HG03521 (cell line): ENCODE data around the gene GRIK3.
"Not testable (repeated sequence)": the region's sequence is repeated elsewhere in the genome, so short reads cannot be mapped to it uniquely, and the experiment has no call there.

Experiments
- ATAC-seq: cut with Tn5 transposase; IDR thresholded peaks from one replicate; pipeline ENCODE4 v1.9.1; 2021; ENCODE audit warnings: mild to moderate bottlenecking, moderate library complexity; ENCODE audit not compliant: unreplicated experiment

Gene GRIK3

GRCh38 chr1:37034121-37035013 lies at the start of gene GRIK3:
GRIK3 (minus strand) TSS chr1:37034515; CDS start chr1:37034108, 407 bp downstream.
- ATAC-seq: no peak

GRCh38 chr1:37084013-37084412 lies 49.7 kb upstream of the GRIK3 start:
- ATAC-seq: no peak

DNA sequence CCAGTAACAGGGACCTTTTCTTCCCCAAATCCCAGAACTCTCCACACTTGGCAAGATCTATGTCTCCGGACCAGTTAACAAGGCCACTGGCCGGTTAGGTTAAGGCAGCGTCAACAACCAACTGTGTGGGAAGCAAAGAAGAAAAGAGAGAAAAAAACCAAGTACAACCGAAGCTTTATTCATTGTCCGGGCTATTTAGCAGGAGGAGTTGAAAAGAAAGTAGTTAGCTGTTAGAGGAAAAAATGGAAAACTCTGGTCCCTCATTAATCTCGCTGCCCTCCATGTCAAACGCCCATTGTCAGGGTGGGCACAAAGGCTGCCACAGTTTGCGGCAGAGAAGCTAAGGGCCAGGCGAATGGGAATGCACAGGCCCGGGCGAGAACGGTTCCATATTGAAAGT lies 49.3 kb upstream of the GRIK3 start:
- no peak for ATAC-seq

DNA sequence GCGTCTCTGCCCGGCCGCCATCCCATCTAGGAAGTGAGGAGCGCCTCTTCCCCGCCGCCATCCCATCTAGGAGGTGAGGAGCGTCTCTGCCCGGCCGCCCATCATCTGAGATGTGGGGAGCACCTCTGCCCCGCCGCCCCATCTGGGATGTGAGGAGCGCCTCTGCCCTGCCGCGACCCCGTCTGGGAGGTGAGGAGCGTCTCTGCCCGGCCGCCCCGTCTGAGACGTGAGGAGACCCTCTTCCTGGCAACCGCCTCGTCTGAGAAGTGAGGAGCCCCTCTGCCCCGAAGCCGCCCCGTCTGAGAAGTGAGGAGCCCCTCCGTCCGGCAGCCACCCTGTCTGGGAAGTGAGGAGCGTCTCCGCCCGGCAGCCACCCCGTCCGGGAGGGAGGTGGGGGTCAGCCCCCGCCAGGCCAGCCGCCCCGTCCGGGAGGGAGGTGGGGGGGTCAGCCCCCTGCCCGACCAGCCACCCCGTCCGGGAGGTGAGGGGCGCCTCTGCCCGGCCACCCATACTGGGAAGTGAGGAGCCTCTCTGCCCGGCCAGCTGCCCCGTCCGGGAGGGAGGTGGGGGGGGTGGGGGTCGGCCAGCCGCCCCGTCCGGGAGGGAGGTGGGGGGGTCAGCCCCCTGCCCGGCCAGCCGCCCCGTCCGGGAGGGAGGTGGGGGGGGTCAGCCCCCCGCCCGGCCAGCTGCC lies 46.1 kb upstream of the GRIK3 start:
- ATAC-seq: not testable (repeated sequence)

DNA sequence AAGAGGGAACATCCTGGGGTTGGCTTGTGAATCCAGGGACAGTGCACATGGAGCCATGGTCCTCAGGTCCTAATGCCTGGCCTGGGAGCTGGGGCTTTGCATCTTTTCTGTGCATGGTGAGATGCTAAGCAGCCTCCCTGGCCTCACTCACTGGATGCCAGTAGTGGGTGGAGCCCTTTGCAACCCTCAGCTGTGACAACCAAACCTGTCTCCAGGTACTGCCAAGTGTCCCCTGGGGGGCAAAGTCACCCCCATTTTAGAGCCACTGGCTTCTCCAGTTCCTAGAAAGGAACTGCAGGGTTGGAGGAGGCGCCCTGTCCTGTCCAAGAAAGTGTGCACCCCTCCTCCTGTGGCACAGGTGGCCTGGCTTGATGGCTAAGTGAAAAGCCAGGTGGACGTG lies 44.6 kb upstream of the GRIK3 start:
- ATAC-seq: no peak

GRCh38 chr1:37076168-37076567 lies 41.9 kb upstream of the GRIK3 start:
- ATAC-seq: no peak

DNA sequence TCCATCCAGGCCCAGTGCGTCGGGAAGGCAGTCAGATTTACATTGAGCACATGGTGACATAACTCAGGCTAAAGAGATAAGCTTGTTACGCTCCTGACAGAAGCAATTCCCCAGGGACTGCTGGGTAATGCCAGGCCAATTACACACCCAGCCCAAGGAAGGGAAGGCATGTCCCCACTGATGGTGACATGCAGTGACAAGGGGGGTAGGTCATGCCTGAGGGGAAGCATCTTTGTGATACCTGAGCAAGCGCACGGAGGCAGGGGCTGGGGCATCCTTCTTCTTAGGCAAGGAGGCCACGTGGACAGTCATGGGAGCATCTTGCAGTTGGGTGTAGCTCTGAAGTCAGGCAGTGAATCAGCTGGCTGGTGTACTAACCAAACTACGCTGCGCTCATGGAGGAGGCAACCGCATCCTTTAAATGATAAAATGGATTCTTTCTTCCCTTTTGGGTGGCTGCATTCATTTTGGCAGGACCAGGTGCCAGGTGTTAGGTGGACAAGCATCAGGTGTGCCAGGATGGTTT lies 39.6 kb upstream of the GRIK3 start:
- ATAC-seq: no peak

DNA sequence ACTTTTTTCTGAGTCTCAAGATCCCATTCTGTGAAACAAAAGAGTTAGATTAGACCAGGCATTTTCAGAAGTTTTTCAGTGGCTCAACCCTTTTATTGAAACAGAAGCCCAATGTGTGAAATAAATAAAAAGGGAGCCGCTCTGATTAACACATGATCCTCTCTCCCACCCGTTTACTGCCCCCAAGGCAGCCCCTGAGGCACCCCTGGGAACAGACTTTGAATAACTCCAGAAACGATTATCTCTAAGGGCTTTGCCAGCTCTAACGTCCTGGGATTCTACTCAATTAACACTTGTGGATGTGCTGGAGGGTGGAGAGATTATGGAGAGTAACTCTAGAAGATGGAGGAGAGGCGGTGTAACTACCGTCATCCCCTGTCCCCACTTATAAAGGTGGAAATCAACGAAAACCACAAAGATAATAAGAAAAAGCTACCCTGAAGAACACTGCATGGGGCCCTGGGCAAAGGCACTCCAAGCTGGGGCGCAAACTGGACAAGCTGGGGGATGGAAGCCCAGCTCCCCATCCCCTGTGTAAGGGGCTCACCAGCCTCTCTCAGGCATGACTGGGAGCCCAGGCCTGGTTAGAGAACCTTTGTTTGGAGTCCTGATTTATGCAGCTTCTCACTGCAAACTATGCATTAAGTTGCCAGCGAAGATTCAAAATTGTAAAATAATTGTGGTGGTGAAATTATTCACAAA lies 39.0 kb upstream of the GRIK3 start:
- ATAC-seq: no peak

GRCh38 chr1:37071829-37072228 lies 37.5 kb upstream of the GRIK3 start:
- no peak for ATAC-seq

- no peak for ATAC-seq
Measured at GRCh38 chr1:37070126-37070525, 35.8 kb upstream of the GRIK3 start.

DNA sequence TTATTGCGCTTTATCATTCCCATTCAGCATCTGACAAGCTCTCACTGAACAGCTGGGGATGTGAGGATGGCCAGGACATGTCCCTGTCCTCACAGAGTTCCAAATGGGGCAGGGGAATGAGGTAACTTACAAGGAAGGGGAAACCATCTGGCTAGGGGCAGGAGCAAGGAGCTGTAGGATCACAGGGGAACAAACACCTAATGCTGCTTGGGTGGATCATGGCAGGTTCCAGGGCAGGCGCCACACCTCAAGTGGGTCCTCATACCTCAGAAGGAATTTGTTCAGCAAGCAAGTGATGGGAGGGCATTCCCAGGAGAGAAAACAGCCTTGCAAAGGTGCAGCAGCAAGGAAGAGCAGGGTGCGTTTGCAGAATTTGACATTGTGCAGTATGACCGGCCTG lies 35.1 kb upstream of the GRIK3 start:
- no peak for ATAC-seq

DNA sequence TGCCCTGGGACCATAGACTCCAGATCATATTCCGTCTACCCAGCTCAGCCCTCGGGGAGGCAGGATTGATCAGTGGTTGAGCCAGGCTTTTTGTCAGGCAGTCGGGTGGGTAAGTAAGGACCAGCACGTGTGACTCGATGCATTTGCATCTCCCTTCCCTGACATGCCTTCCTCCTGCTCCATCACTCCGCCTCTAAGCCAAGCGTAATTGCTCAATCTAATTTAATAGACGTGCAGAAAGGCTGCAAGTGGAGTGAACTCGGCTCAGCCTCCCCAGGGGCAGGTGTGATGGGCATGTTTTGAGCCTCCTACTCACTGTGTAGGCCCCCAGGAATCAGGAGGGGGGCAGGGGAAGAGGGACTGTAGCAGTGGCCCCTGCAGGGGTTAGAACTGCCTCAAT lies 34.6 kb upstream of the GRIK3 start:
- no peak for ATAC-seq

- ATAC-seq: no peak
Measured at GRCh38 chr1:37068260-37068659, 33.9 kb upstream of the GRIK3 start.

DNA sequence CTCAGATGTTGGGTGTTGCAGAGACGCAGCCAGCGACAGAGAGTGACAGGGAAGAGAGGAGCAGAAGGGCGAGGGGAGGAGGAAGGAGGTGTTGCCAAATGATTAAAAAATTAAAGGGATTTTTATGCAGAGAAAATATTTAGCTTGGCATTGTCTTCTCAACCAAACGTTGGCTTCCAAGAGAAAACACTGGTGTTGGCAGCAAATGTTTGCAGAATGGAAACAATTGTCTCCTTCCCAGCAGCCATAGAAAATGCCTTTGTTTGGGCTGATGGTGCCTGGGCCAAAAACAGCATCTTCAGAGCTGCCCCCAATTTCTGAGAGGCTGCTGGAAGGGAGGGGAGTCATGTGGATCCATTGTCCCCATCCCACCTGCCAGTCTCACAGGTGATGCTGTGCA lies 29.7 kb upstream of the GRIK3 start:
- no peak for ATAC-seq

GRCh38 chr1:37059346-37059745 lies 25.0 kb upstream of the GRIK3 start:
- no peak for ATAC-seq

DNA sequence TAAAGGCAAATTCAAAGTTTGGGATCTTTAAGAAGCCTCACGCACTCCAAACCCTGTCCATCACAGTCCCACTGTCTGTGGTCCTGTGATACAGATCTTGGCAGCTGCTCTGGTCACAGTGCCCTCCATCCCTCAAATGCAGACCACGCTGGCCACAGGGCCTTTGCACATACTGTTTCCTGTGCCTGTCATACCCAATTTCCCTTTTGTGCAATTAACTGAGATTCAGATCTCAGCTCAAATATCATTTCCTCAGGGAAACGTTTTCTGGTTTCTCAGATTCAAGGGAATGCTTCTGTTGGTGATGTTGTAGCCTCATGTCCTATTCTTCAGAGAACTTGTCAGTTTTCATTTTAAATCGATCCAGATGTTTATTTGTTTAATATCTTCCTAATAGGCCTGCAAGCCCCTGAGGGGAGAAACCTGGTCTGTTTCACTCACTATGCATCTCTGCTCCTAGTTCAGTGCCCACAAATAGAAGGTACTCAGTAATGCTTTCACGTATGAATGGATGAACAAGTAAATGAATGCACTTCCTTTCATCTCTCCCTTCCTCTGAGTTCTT lies 24.2 kb upstream of the GRIK3 start:
- ATAC-seq: no peak

DNA sequence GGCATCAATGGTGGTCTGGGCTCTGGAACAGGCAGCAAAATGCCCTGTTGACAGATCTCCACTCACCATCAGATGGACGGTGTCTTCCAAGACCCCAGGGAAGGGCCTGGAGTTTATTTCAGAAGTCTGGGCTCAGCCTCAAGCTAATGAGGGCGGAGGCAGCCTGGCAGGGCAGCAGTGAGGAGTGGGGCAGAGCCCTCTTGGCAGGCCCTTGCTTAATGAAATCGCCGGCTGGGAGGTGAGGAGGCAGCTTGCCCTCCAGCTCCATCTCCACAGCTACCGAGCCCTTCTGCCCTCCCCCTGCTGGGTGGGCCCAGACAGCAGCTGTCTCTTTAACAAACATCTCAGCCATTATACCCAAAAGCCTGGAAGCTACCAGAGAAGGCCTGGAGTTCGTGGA lies 22.0 kb upstream of the GRIK3 start:
- ATAC-seq: no peak

- no peak for ATAC-seq
Measured at GRCh38 chr1:37055631-37056030, 21.3 kb upstream of the GRIK3 start.

DNA sequence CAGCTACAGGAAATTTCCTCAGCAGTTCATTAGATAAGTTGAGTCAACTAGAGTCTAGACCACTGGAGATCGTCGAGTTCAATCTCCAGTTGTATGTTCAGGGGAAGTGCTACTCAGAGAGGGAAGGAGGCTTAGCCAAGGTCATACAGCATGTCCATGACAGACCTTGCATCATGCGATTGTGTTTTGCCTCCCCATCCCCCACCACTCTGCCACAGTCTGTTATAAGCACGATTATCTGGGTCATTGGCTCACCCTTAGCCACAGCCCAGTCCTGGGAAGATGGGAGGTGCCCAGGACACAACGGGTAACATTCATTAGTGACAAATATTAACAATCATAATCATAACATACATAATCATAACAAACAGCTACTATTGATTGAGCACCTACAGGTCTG lies 18.9 kb upstream of the GRIK3 start:
- ATAC-seq: no peak

DNA sequence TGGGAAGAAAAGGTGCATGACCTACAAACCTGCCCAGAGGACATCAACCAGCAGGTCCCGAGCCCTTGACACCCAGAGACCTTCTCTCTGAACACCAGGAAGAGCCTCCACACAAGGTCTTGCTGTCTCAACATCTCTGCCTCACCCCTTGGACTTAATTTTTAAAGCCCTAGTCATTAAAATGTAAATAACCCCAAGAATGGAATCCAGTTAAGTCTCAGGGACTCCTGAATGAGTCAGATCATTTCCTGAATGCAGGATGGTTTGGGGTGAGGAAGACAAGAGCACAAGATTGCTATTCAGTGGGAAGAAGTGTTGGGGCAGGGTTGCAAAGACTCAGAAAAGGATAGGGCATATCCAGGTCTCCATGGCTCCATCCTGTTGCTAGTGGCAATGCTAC lies 17.8 kb upstream of the GRIK3 start:
- ATAC-seq: no peak

DNA sequence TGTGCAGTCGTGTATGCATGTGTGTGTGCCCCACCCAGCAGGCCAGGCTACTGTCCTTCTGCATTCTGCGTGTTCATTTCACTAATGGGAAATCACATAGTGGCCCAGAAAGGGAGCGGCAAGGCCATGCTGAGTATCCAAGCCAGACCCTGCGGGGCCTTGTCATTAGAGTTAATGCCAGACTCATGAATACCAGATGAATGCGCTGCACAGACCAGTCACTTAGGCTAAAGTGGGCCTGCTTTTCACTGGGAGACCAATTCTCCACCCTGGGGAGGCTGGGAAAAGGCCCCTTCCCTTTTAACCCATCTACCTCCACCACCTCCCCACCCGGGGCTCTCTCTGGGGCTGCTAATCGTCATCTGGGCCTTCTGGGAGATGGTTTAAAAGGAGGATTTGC lies 17.0 kb upstream of the GRIK3 start:
- ATAC-seq: no peak
